ENCODE data around the gene DERA. TPM values are rescaled to one million over a fixed set of nuclear protein-coding genes. Genes with fewer than 3 reads are reported as not detected.

The DERA gene
- polyA plus RNA-seq, 1 donor (not counting 4 experiments of a cell fraction or from before 2014, with no cell fraction given): 34.2 TPM

DNA sequence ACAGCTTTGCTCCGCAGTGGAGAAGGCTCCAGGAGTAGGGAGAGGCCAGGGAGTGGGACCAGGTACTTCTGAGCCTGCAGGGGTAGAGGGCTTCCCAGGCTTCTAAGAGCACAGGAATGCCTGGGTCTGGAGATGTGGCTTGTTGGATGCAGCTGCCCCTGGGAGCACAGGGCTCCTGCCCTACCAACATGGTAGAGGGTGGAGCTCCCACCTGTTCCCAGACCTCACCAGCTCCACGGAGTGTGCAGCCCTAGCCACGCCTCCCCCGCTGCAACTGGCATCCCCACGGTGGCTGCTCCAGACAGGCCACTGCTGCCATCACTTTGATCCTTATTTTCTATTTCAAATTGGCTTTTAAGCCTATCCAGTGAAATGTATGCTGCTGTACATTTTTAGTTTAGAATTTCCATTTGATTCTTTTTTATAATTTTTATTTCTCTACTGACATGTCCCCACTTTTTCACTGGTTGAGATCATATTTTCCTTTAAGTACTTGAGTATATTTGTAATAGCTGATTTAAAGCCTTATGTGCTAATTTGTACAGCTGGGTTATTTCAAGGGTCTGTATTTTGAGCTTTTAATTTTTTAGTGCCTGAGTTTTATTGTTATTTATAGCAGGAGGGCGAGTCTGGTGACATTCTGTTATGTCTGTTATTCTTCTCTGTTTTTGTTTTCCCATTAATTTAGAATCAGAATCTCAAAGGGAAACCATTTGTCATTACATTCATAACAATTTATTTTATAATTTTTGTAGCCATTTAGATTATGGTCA, 78.0 kb downstream of the DERA start:
- no peak for TF ChIP-seq EZH2 (IDR thresholded peaks at IDR 0.05; ENCODE audit: low read length)
- TF ChIP-seq, protein P1, sequence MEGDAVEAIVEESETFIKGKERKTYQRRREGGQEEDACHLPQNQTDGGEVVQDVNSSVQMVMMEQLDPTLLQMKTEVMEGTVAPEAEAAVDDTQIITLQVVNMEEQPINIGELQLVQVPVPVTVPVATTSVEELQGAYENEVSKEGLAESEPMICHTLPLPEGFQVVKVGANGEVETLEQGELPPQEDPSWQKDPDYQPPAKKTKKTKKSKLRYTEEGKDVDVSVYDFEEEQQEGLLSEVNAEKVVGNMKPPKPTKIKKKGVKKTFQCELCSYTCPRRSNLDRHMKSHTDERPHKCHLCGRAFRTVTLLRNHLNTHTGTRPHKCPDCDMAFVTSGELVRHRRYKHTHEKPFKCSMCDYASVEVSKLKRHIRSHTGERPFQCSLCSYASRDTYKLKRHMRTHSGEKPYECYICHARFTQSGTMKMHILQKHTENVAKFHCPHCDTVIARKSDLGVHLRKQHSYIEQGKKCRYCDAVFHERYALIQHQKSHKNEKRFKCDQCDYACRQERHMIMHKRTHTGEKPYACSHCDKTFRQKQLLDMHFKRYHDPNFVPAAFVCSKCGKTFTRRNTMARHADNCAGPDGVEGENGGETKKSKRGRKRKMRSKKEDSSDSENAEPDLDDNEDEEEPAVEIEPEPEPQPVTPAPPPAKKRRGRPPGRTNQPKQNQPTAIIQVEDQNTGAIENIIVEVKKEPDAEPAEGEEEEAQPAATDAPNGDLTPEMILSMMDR (optimal IDR thresholded peaks at IDR 0.05 in 1 of 3, IDR thresholded peaks at IDR 0.05 in 1 of 3, conservative IDR thresholded peaks at IDR 0.05 in 1 of 3; ENCODE audit: extremely low read depth in 1 of 3, insufficient read depth in 2 of 3, low read length in 3 of 3): no peak
- no peaks in the 10 kb centered on the region for H3K9me1 ChIP-seq (ENCODE audit: control insufficient read depth, extremely low read depth, insufficient read depth, low read length)
- H3K27ac ChIP-seq (ENCODE audit: control insufficient read depth, insufficient read depth, low read length): no peak overlapping the region
- H3K4me2 ChIP-seq (ENCODE audit: control insufficient read depth, extremely low read depth, insufficient read depth, low read depth, low read length): no peak overlapping the region
- no peak for FAIRE-seq
- H4K20me1 ChIP-seq (ENCODE audit: control insufficient read depth, extremely low read depth, insufficient read depth, low read length): no peaks in the 10 kb centered on the region
- H2AFZ ChIP-seq (ENCODE audit: control insufficient read depth, low read length): no peak overlapping the region
- H3K27me3 ChIP-seq (ENCODE audit: control insufficient read depth, extremely low read depth, insufficient read depth, low read length): no peaks in the 10 kb centered on the region
- no peaks in the 10 kb centered on the region for H3K79me2 ChIP-seq (ENCODE audit: control insufficient read depth, insufficient read depth, low read length)
- H3K9ac ChIP-seq (ENCODE audit: control insufficient read depth, extremely low read depth, insufficient read depth, low read length): no peak overlapping the region
- H3K4me1 ChIP-seq (ENCODE audit: control insufficient read depth, extremely low read depth, insufficient read depth, low read length): no peaks in the 10 kb centered on the region
- H3K4me3 ChIP-seq (ENCODE audit: control insufficient read depth in 2 of 3, extremely low read depth in 1 of 3, insufficient read depth in 2 of 3, low read depth in 1 of 3, low read length in 3 of 3): no peak overlapping the region
- dilution Hi-C loops (cut with MboI; ENCODE audit: extremely low pct_ligation_motif_present, low sequenced_read_pairs): no loop called here
- DNase-seq (ENCODE audit: low read depth, low spot score): no peak
- peaks cover 0 to 11% of the 10 kb centered on the region in 2 experiments for H3K36me3 ChIP-seq (ENCODE audit: control insufficient read depth in 2 of 2, extremely low read depth in 1 of 2, insufficient read depth in 2 of 2, low read length in 2 of 2)
- H3K9me3 ChIP-seq (ENCODE audit: control insufficient read depth, low read depth, low read length): no peaks in the 10 kb centered on the region

DNA sequence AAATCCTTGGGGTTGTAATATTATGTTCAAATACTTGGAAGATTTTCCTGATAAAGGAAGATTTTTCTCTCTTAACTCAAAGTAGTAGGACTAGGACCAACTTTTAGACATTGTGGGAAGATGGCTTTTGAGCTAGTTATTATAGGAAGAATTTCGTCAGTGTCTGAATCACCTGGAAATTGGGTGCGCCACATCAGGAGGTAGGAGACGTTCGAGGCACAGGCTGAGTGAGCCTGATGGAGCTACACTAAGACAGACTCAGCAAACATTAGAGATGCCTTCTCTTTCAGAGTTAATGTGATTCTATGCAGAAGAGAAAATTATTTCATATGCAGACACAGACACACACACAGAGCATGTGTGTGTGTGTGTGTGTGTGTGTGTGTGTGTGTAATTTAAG, 84.7 kb downstream of the DERA start:
- no peaks in the 10 kb centered on the region for H3K9me3 ChIP-seq (ENCODE audit: control insufficient read depth, low read depth, low read length)
- H3K27ac ChIP-seq (ENCODE audit: control insufficient read depth, insufficient read depth, low read length): no peak overlapping the region
- no peaks in the 10 kb centered on the region for H3K79me2 ChIP-seq (ENCODE audit: control insufficient read depth, insufficient read depth, low read length)
- H3K36me3 ChIP-seq (ENCODE audit: control insufficient read depth in 2 of 2, extremely low read depth in 1 of 2, insufficient read depth in 2 of 2, low read length in 2 of 2): peaks cover 0 to 2% of the 10 kb centered on the region in 2 experiments
- dilution Hi-C loops (cut with MboI; ENCODE audit: extremely low pct_ligation_motif_present, low sequenced_read_pairs): no loop called here
- FAIRE-seq (no peak), DNase-seq (ENCODE audit: low read depth, low spot score) (no peak)
- no peaks in the 10 kb centered on the region for H3K9me1 ChIP-seq (ENCODE audit: control insufficient read depth, extremely low read depth, insufficient read depth, low read length)
- H3K4me3 ChIP-seq (ENCODE audit: control insufficient read depth in 2 of 3, extremely low read depth in 1 of 3, insufficient read depth in 2 of 3, low read depth in 1 of 3, low read length in 3 of 3): no peak overlapping the region
- no peaks in the 10 kb centered on the region for H4K20me1 ChIP-seq (ENCODE audit: control insufficient read depth, extremely low read depth, insufficient read depth, low read length)
- no peak overlapping the region for H3K9ac ChIP-seq (ENCODE audit: control insufficient read depth, extremely low read depth, insufficient read depth, low read length)
- TF ChIP-seq, protein P1 (optimal IDR thresholded peaks at IDR 0.05 in 1 of 3, IDR thresholded peaks at IDR 0.05 in 1 of 3, conservative IDR thresholded peaks at IDR 0.05 in 1 of 3; ENCODE audit: extremely low read depth in 1 of 3, insufficient read depth in 2 of 3, low read length in 3 of 3): no peak
- TF ChIP-seq EZH2 (IDR thresholded peaks at IDR 0.05; ENCODE audit: low read length): no peak
- no peak overlapping the region for H3K4me2 ChIP-seq (ENCODE audit: control insufficient read depth, extremely low read depth, insufficient read depth, low read depth, low read length)
- H3K4me1 ChIP-seq (ENCODE audit: control insufficient read depth, extremely low read depth, insufficient read depth, low read length): no peaks in the 10 kb centered on the region
- H3K27me3 ChIP-seq (ENCODE audit: control insufficient read depth, extremely low read depth, insufficient read depth, low read length): no peaks in the 10 kb centered on the region
- no peak overlapping the region for H2AFZ ChIP-seq (ENCODE audit: control insufficient read depth, low read length)

Data from keratinocyte (primary cell).